ENCODE results near the gene HEATR5B.

- TF ChIP-seq POLR2AphosphoS5 (IDR thresholded peaks at IDR 0.05; ENCODE audit: low read depth, low read length) (no peak), CTCF (IDR thresholded peaks at IDR 0.05) (no peak), EP300 (IDR thresholded peaks at IDR 0.05; ENCODE audit: borderline replicate concordance in 1 of 2, low read depth in 1 of 2, low read length in 1 of 2) (no peak), RFX5 (IDR thresholded peaks at IDR 0.05; ENCODE audit: low read length) (no peak), SIN3A (IDR thresholded peaks at IDR 0.05; ENCODE audit: borderline replicate concordance, low read depth, low read length) (no peak), NRF1 (IDR thresholded peaks at IDR 0.05; ENCODE audit: low read depth, low read length) (no peak), TAF1 (IDR thresholded peaks at IDR 0.05; ENCODE audit: borderline replicate concordance, low read depth, low read length) (no peak)
Observed at GRCh38 chr2:37061013-37061711, 23.0 kb downstream of the HEATR5B start.

All from SK-N-SH (cell line).